Activated CD4-positive, alpha-beta memory T cell treated with anti-CD3 and anti-CD28 coated beads, Interleukin-2, amount 10 ng/mL, durations not matched to agents 7 days and 5 days (primary cell): ENCODE results near the gene OGDH. TPM values are rescaled to one million over a fixed set of nuclear protein-coding genes. Genes with fewer than 3 reads are reported as not detected.
A peak's percentile ranks its signal among the peaks of the same experiment; 100 is the strongest.
"Not testable (repeated sequence)": the region's sequence is repeated elsewhere in the genome, so short reads cannot be mapped to it uniquely, and the experiment has no call there.

ENCODE experiments used
- CTCF ChIA-PET: fragments of 350-600 bp; sonication (Branson Sonifier 250); formaldehyde crosslinking; loops from one replicate; lab custom pipeline; 2021; ENCODE audit warnings: antibody characterized with exemption, inconsistent platforms; lab: Charles Lee
- POLR2A ChIA-PET: fragments of 350-600 bp; sonication (Branson Sonifier 250); formaldehyde crosslinking; loops from one replicate; lab custom pipeline; 2021; ENCODE audit warnings: antibody characterized with exemption; lab: Charles Lee
- DNase-seq: peaks from one replicate; pipeline ENCODE4 v3.0.0-alpha.2; 2020
- H3K27ac Mint-ChIP-seq: one replicate; pipeline ENCODE4 v1.8.0; 2021; ENCODE audit warnings: mild to moderate bottlenecking, mixed read lengths
- H3K27me3 Mint-ChIP-seq: one replicate; pipeline ENCODE4 v1.8.0; 2021; ENCODE audit warnings: mixed read lengths
- H3K36me3 Mint-ChIP-seq: one replicate; pipeline ENCODE4 v1.8.0; 2021; ENCODE audit warnings: low read depth, mixed read lengths
- H3K4me1 Mint-ChIP-seq: one replicate; pipeline ENCODE4 v1.8.0; 2021; ENCODE audit warnings: mixed read lengths
- H3K4me3 Mint-ChIP-seq: one replicate; pipeline ENCODE4 v1.8.0; 2021; ENCODE audit warnings: mild to moderate bottlenecking, mixed read lengths
- H3K9me3 Mint-ChIP-seq: one replicate; pipeline ENCODE4 v1.8.0; 2021; ENCODE audit warnings: mixed read lengths
- total RNA-seq, 2 experiments: library from RNA; stranded (reverse); gene quantifications; one replicate each; pipeline ENCODE4 v1.2.3, GENCODE V29; 2021

The OGDH gene
- total RNA-seq = 100 to 1,000 TPM; 164 to 166 TPM

DNA sequence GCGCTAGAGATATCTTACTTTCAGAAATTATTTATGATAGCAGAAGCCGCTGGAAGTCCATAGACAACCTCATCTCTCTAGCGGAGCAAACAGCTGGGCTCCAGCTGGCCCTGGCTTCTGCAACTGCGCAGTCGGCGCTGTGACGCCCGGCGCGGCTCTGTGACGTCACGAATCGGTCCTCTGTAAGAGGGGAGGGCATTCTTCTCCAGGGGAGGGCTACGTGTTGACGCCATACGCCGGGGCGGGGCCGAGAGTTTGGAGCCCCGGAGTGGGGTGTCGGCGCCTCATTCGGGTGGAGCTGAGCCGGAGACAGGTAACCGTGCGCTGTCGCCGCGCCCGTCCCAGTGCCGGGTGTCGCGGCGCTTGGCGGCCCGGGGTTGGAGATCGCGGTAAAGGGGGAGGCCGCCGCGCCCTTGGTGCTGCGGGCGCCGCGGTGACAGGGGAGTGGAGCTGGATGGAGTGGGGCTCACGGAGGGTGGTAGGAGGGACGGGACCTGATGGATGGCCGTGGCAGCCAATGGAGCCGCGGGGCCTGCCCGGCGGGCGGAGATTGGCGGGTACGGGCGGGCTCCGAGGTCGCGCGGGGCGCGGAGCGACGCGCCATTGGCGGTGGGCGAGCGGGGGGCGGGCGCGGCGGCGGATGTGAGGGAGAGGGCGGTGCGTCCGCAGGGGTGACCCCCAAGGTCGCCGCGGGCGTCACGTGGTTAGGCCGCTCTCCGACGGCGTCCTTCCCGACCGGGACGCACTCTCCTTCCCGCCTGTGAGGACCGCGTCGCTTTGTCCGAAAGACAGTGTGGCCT, at the start of gene OGDH:
Gene OGDH (plus strand): TSS at position 287 of the 800 bp plus-strand sequence. CDS start 17,717 bp downstream, outside the sequence.
- H3K4me3 Mint-ChIP-seq = peak within 1 kb of the TSS; percentile 98
- peaks cover 6% of the 10 kb centered on the region for H3K27me3 Mint-ChIP-seq
- no peaks in the 10 kb centered on the region for H3K9me3 Mint-ChIP-seq
- peaks cover 48% of the 10 kb centered on the region for H3K4me1 Mint-ChIP-seq
- H3K27ac Mint-ChIP-seq = peak within 1 kb of the TSS; percentile 98
- ChIA-PET POLR2A (interaction anchor here (0.6 to 33.8 kb wide), 42 partner anchors 8 to 505 kb away, joined by 3 to 1257 read pairs (median 4); partner anchors contain the start of genes CCM2, DDX56, H2AZ2 and NUDCD3), CTCF (interaction anchor here (0.6 to 2.7 kb wide), 12 partner anchors 10 to 250 kb away, joined by 3 to 17 read pairs (median 7); partner anchors contain the start of genes H2AZ2 and PPIA)
- H3K36me3 Mint-ChIP-seq = peaks cover 23% of the 10 kb centered on the region
- peak; percentile 100 for DNase-seq

DNA sequence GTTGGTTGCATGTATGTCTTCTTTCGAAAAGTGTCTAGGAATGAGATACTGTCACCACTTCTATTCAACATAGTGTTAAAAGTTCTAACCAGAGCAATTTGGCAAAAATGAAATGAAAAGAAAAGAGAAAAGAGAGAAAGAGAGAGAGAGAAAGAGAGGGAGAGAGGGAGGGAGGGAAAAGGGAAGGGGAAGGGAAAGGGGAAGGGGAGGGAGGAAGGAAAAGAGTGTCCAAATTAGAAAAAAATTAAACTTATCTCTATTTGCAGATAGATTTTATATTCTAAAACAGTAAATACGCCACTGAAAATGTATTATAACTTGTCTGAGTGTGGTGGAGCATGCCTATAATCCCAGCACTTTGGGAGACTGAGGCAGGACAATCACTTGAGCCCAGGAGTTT, 48.9 kb upstream of the OGDH start:
- no peak for DNase-seq
- H3K27ac Mint-ChIP-seq = no peak overlapping the region
- H3K4me3 Mint-ChIP-seq = no peak overlapping the region
- ChIA-PET CTCF (no interaction called here), POLR2A (no interaction called here)
- H3K27me3 Mint-ChIP-seq = peaks cover 6% of the 10 kb centered on the region
- H3K9me3 Mint-ChIP-seq = no peaks in the 10 kb centered on the region
- no peaks in the 10 kb centered on the region for H3K4me1 Mint-ChIP-seq
- H3K36me3 Mint-ChIP-seq = no peaks in the 10 kb centered on the region

GRCh38 chr7:44559485-44559884, 46.9 kb upstream of the OGDH start:
- no peak for DNase-seq
- no peaks in the 10 kb centered on the region for H3K4me1 Mint-ChIP-seq
- peaks cover 6% of the 10 kb centered on the region for H3K36me3 Mint-ChIP-seq
- peaks cover 2% of the 10 kb centered on the region for H3K27me3 Mint-ChIP-seq
- ChIA-PET POLR2A (no interaction called here), CTCF (interaction anchor here (0.6 kb wide), 1 partner anchor 118 kb away, joined by 3 read pairs; no protein-coding TSS in a partner anchor)
- H3K9me3 Mint-ChIP-seq = no peaks in the 10 kb centered on the region
- no peak overlapping the region for H3K27ac Mint-ChIP-seq
- no peak overlapping the region for H3K4me3 Mint-ChIP-seq

- ChIA-PET POLR2A (interaction anchor here (0.7 to 2.5 kb wide), 2 partner anchors 12 to 71 kb away, joined by 4 to 9 read pairs; partner anchors contain the start of genes DDX56 and NUDCD3), CTCF (interaction anchor here (1.1 kb wide), 1 partner anchor 27 kb away, joined by 3 read pairs; no protein-coding TSS in a partner anchor)
- H3K27me3 Mint-ChIP-seq = peaks cover 2% of the 10 kb centered on the region
- no peak overlapping the region for H3K27ac Mint-ChIP-seq
- no peak for DNase-seq
- peaks cover 2% of the 10 kb centered on the region for H3K4me1 Mint-ChIP-seq
- H3K36me3 Mint-ChIP-seq = peaks cover 22% of the 10 kb centered on the region
- H3K4me3 Mint-ChIP-seq = no peak overlapping the region
- H3K9me3 Mint-ChIP-seq = no peaks in the 10 kb centered on the region
Observed at GRCh38 chr7:44561481-44561880, 44.9 kb upstream of the OGDH start.

DNA sequence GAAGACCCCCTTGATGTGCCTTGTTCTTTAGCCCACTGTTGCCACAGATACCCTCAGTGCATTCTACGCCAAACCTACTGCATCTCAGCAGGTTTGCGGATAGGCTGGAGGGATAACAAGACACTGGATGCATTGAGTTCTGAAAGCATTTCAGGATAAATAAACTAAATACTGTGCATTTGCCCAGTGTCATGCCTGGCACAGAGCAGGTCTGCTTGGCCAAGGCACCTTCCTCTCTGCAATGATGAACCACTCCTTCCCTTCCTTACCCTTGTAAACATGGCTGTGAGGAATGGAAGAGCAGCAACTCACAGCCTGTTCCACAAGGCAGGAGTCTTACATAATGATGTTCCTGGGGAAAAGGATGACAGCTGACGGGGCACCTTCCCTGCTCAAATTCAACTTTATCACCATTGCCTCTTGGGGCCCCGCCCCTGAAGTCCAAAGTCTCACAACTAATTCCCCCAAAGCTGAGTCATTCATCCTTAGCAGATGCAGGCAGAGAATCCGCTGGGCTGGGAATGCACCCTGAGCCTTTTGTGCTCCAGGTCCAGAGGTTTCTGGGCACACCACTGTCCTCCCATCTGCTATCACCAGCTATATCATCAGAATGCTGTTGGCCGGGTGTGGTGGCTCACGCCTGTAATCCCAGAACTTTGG, 44.3 kb upstream of the OGDH start:
- Mint-ChIP-seq H3K27ac (no peak overlapping the region), H3K27me3 (peaks cover 2% of the 10 kb centered on the region), H3K9me3 (no peaks in the 10 kb centered on the region), H3K4me1 (peaks cover 2% of the 10 kb centered on the region), H3K36me3 (peaks cover 27% of the 10 kb centered on the region), H3K4me3 (no peak overlapping the region)
- POLR2A ChIA-PET = interaction anchor here (2.5 kb wide), 1 partner anchor 12 kb away, joined by 9 read pairs; the partner anchor contains the start of gene DDX56
- no peak for DNase-seq
- CTCF ChIA-PET = interaction anchor here (0.5 to 1.1 kb wide), 3 partner anchors 12 to 169 kb away, joined by 3 read pairs; no protein-coding TSS in a partner anchor

GRCh38 chr7:44562622-44562962, 43.8 kb upstream of the OGDH start:
- H3K4me3 Mint-ChIP-seq = not testable (repeated sequence)
- CTCF ChIA-PET = interaction anchor here (0.5 to 0.9 kb wide), 2 partner anchors 12 to 168 kb away, joined by 3 read pairs; no protein-coding TSS in a partner anchor

DNA sequence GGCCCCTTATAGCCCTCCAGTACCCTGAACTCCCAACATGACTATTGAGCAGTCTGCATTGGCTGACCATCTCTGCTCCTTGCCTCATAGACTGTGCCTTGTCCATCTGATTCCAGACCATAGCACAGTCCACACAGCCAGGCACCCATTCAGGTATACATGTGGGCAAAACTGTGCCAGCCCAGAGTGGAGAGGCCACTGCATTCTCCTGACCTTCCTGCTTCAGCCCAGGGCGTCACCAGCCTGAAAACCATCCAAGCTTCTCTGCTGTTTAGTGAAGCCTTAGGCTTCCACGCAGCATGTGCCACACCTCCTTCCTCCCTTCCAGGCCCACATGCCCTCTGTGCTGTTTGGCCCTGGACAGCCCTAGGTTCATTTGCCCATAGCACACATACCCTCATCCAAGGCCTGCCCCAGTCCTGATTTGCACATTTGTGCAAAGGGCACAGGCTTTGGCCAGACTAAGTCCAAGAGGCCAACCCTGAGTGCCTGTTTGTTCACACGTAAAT, 43.2 kb upstream of the OGDH start:
- Mint-ChIP-seq H3K9me3 (no peaks in the 10 kb centered on the region), H3K27ac (no peak overlapping the region), H3K4me3 (no peak overlapping the region), H3K4me1 (peaks cover 2% of the 10 kb centered on the region), H3K36me3 (peaks cover 37% of the 10 kb centered on the region), H3K27me3 (no peaks in the 10 kb centered on the region)
- CTCF ChIA-PET = interaction anchor here (0.9 kb wide), 1 partner anchor 11 kb away, joined by 3 read pairs; no protein-coding TSS in a partner anchor
- DNase-seq = no peak
- POLR2A ChIA-PET = no interaction called here

More at GRCh38 chr7:44562622-44562962, 43.8 kb upstream of the OGDH start:
- H3K9me3 Mint-ChIP-seq, H3K27me3 Mint-ChIP-seq, H3K4me1 Mint-ChIP-seq, DNase-seq, H3K27ac Mint-ChIP-seq, POLR2A ChIA-PET: not testable (repeated sequence)
- H3K36me3 Mint-ChIP-seq = peaks cover 32% of the 10 kb centered on the region

- Mint-ChIP-seq H3K4me3 (no peak overlapping the region), H3K4me1 (peaks cover 2% of the 10 kb centered on the region), H3K27ac (no peak overlapping the region), H3K36me3 (peaks cover 51% of the 10 kb centered on the region), H3K27me3 (no peaks in the 10 kb centered on the region), H3K9me3 (no peaks in the 10 kb centered on the region)
- CTCF ChIA-PET = interaction anchor here (0.8 to 2.8 kb wide), 23 partner anchors 9 to 442 kb away, joined by 3 to 29 read pairs (median 5); partner anchors contain the start of genes DDX56, H2AZ2, NUDCD3 and OGDH
- no peak for DNase-seq
- POLR2A ChIA-PET = interaction anchor here (0.6 to 3.2 kb wide), 7 partner anchors 9 to 457 kb away, joined by 3 to 24 read pairs (median 11); partner anchors contain the start of genes DDX56, H2AZ2, NUDCD3 and TMED4
Observed at GRCh38 chr7:44564606-44565005, 41.8 kb upstream of the OGDH start.

DNA sequence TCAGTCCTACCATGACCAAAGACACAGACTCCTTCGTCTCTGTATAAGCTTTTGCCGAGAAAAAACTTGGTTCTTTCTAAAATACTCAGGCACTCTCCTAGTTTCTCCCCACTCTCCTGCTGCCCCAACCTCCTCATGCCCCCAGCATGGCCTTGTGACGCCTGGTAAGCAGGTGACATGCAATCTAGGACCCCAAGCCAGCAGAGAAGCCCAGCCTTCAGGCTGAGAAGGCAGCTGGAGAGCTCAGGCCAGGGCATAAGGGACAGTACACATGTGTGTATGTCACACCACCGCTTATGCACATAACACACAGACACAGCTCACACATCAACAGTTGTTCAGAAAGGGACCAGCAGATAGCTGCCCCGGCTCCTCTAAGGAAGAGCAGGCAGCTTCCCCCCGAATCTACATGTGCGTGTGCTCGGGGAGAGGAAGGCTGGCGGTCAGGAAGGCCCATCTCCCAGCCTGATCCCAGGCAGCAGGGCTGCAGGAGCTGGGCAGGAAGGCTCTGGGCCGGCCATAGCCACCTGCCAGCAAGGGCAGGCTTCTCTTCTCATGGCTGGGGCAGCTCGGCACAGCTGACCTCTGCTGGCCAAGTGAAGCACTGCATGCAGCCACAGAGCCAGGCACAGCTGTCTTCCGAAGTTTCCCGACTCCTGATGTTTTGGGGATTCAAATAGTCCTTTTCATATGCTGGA, 41.2 kb upstream of the OGDH start:
- DNase-seq = peak; percentile 73
- H3K4me1 Mint-ChIP-seq = peaks cover 2% of the 10 kb centered on the region
- ChIA-PET CTCF (interaction anchor here (0.6 to 2.8 kb wide), 36 partner anchors 9 to 666 kb away, joined by 3 to 29 read pairs (median 4); partner anchors contain the start of genes DDX56, H2AZ2, NUDCD3 and OGDH), POLR2A (interaction anchor here (0.8 to 3.2 kb wide), 8 partner anchors 9 to 282 kb away, joined by 3 to 24 read pairs (median 8); partner anchors contain the start of genes DDX56, H2AZ2, NUDCD3 and TMED4)
- H3K9me3 Mint-ChIP-seq = no peaks in the 10 kb centered on the region
- H3K27ac Mint-ChIP-seq = no peak overlapping the region
- H3K36me3 Mint-ChIP-seq = peaks cover 56% of the 10 kb centered on the region
- no peak overlapping the region for H3K4me3 Mint-ChIP-seq
- H3K27me3 Mint-ChIP-seq = no peaks in the 10 kb centered on the region

GRCh38 chr7:44565795-44566559, 40.5 kb upstream of the OGDH start:
- no peak for DNase-seq
- H3K36me3 Mint-ChIP-seq = peaks cover 61% of the 10 kb centered on the region
- POLR2A ChIA-PET = interaction anchor here (0.8 to 3.2 kb wide), 8 partner anchors 8 to 282 kb away, joined by 3 to 24 read pairs (median 8); partner anchors contain the start of genes DDX56, H2AZ2, NUDCD3 and TMED4
- no peaks in the 10 kb centered on the region for H3K9me3 Mint-ChIP-seq
- CTCF ChIA-PET = interaction anchor here (0.6 to 2.8 kb wide), 30 partner anchors 8 to 665 kb away, joined by 3 to 29 read pairs (median 4); partner anchors contain the start of genes DDX56, H2AZ2, NUDCD3 and OGDH
- H3K27ac Mint-ChIP-seq = no peak overlapping the region
- no peak overlapping the region for H3K4me3 Mint-ChIP-seq
- peaks cover 2% of the 10 kb centered on the region for H3K4me1 Mint-ChIP-seq
- H3K27me3 Mint-ChIP-seq = no peaks in the 10 kb centered on the region

GRCh38 chr7:44566680-44567079, 39.7 kb upstream of the OGDH start:
- CTCF ChIA-PET = interaction anchor here (0.6 to 2.5 kb wide), 3 partner anchors 11 to 583 kb away, joined by 3 to 12 read pairs (median 8); no protein-coding TSS in a partner anchor
- no peak overlapping the region for H3K4me3 Mint-ChIP-seq
- H3K4me1 Mint-ChIP-seq = peaks cover 4% of the 10 kb centered on the region
- DNase-seq = no peak
- no peaks in the 10 kb centered on the region for H3K27me3 Mint-ChIP-seq
- H3K36me3 Mint-ChIP-seq = peaks cover 68% of the 10 kb centered on the region
- no peaks in the 10 kb centered on the region for H3K9me3 Mint-ChIP-seq
- H3K27ac Mint-ChIP-seq = no peak overlapping the region
- POLR2A ChIA-PET = interaction anchor here (3.2 kb wide), 1 partner anchor 7 kb away, joined by 24 read pairs; the partner anchor contains the start of gene DDX56
